Inferior parietal cortex (tissue), 1 donor: ENCODE data around the gene GSTA3.
"Not testable (repeated sequence)": the region's sequence is repeated elsewhere in the genome, so short reads cannot be mapped to it uniquely, and the experiment has no call there.

Experiments used
- DNase-seq: peaks from one replicate; pipeline ENCODE4 v3.0.0-alpha.2; 2016; ENCODE audit errors: extremely low spot score

The GSTA3 gene

GRCh38 chr6:52909531-52909930 is at the start of gene GSTA3:
TSS of gene GSTA3 (minus strand) at chr6:52909698. CDS start at chr6:52905834, 3,864 bp downstream.
- DNase-seq: no peak

- DNase-seq: no peak
Measured at GRCh38 chr6:52958546-52959255, 49.2 kb upstream of the GSTA3 start.

GRCh38 chr6:52955871-52956270 is 46.4 kb upstream of the GSTA3 start:
- DNase-seq: no peak

GRCh38 chr6:52953911-52954839 is 44.7 kb upstream of the GSTA3 start:
- DNase-seq: no peak

- no peak for DNase-seq
Measured at GRCh38 chr6:52946306-52946705, 36.8 kb upstream of the GSTA3 start.

- DNase-seq: not testable (repeated sequence)
Measured at GRCh38 chr6:52942821-52943220, 33.3 kb upstream of the GSTA3 start.

- no peak for DNase-seq
Measured at GRCh38 chr6:52942221-52942620, 32.7 kb upstream of the GSTA3 start.

- DNase-seq: no peak
Measured at GRCh38 chr6:52937908-52938307, 28.4 kb upstream of the GSTA3 start.

- DNase-seq: no peak
Measured at GRCh38 chr6:52933778-52934177, 24.3 kb upstream of the GSTA3 start.

- DNase-seq: no peak
Measured at GRCh38 chr6:52931351-52931750, 21.9 kb upstream of the GSTA3 start.

- no peak for DNase-seq
Measured at GRCh38 chr6:52929321-52930164, 20.0 kb upstream of the GSTA3 start.

- no peak for DNase-seq
Measured at GRCh38 chr6:52927451-52927850, 18.0 kb upstream of the GSTA3 start.

- DNase-seq: no peak
Measured at GRCh38 chr6:52925919-52926792, 16.7 kb upstream of the GSTA3 start.

- DNase-seq: no peak
Measured at GRCh38 chr6:52925042-52925441, 15.5 kb upstream of the GSTA3 start.

GRCh38 chr6:52923689-52924088 is 14.2 kb upstream of the GSTA3 start:
- DNase-seq: not testable (repeated sequence)

GRCh38 chr6:52922161-52922560 is 12.7 kb upstream of the GSTA3 start:
- no peak for DNase-seq

- no peak for DNase-seq
Measured at GRCh38 chr6:52921743-52922142, 12.2 kb upstream of the GSTA3 start.

- not testable (repeated sequence) for DNase-seq
Measured at GRCh38 chr6:52919511-52919910, 10.0 kb upstream of the GSTA3 start.

- DNase-seq: not testable (repeated sequence)
Measured at GRCh38 chr6:52918771-52919170, 9.3 kb upstream of the GSTA3 start.

GRCh38 chr6:52918027-52918686 is 8.7 kb upstream of the GSTA3 start:
- DNase-seq: not testable (repeated sequence)
